HG03103 (cell line): Measurements from ENCODE around the gene ADGRB3.

Experiments used
- ATAC-seq: cut with Tn5 transposase; IDR thresholded peaks from one replicate; pipeline ENCODE4 v1.9.1; 2021; ENCODE audit warnings: low read depth; ENCODE audit not compliant: unreplicated experiment

The ADGRB3 gene

GRCh38 chr6:69012211-69012610, 377.1 kb downstream of the ADGRB3 start:
- ATAC-seq = no peak

- ATAC-seq = no peak
Observed at GRCh38 chr6:69012876-69013275, 377.8 kb downstream of the ADGRB3 start.

GRCh38 chr6:69018906-69019305, 383.8 kb downstream of the ADGRB3 start:
- no peak for ATAC-seq

GRCh38 chr6:69019832-69020231, 384.8 kb downstream of the ADGRB3 start:
- ATAC-seq = no peak

GRCh38 chr6:69022993-69023392, 387.9 kb downstream of the ADGRB3 start:
- ATAC-seq = no peak

- ATAC-seq = no peak
Observed at GRCh38 chr6:69026243-69026642, 391.2 kb downstream of the ADGRB3 start.

- ATAC-seq = no peak
Observed at GRCh38 chr6:69026715-69027114, 391.6 kb downstream of the ADGRB3 start.

DNA sequence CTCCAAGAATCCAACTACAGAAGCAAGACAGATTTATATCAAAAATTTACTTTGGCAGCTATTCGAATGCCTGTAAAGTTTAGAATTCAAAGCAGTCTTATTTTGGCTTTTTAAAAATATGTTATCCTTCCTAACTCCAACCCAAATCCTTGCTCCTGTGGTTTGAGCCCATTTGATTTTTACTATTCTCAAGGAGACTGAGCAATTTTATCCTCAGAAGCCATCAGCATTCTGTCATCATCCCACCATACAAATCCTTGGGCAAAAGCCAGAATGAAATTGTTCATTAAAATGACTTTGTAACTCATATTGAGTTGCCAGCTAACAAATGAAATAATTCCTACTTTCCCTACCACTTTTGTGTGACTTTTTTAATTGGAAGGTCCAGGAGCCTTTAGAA, 392.8 kb downstream of the ADGRB3 start:
- no peak for ATAC-seq

DNA sequence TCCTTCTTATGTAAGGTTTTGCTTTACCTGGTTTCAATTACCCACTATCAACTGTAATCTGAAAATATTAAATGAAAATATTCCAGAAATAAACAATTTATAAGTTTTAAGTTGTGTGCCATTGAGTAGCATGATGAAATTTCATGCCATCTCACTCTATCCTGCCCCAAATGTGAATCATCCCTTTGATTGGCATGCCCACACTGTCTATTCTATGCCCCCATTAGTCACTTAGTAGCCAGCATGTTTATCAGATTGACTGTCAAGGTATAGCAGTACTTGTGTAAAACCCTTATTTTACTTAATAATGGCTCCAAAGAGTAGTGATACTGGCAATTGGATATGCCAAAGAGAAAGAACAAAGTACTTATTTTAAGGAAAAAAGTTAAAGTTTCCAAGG, 403.8 kb downstream of the ADGRB3 start:
- ATAC-seq = no peak

GRCh38 chr6:69042297-69042696, 407.2 kb downstream of the ADGRB3 start:
- ATAC-seq = no peak

DNA sequence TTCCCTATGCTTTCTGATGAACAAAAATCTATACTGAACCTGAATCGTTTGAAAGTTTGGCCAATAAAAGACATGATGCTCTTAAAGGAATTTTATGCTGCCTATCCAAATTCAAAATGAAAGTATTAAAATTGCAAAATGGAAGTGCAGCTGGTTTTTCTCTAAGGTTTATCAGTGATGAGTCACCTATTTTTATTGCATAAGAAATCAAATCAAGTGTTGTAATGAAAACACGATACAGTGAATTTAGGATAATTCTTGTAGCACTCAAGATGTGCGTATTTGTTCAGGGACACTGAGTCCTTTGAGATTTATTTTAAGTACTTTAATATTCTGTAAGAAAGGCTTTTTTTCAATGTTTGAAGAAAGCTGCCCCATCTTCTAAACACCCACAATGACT, 409.5 kb downstream of the ADGRB3 start:
- ATAC-seq = no peak

GRCh38 chr6:69059413-69059812, 424.3 kb downstream of the ADGRB3 start:
- no peak for ATAC-seq

DNA sequence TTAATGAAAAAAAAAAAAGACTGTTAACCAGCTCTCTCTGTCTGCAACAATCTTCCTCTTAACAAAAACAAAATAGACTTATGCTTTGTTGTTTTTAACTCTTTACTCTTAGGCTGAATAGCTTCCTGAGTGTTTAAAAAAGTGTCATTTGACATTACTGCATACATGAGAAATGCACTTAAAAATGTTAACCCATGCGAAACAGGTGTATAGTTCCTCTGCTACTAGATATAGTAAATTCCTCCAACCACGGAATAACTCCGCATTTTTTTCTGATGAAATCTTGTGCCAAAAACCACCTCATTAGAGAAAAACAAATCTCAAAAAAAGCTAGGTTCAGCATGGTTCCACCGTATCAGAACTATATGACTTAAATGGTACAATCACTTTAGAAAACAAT, 426.0 kb downstream of the ADGRB3 start:
- no peak for ATAC-seq

- no peak for ATAC-seq
Observed at GRCh38 chr6:69063401-69063800, 428.3 kb downstream of the ADGRB3 start.

- ATAC-seq = no peak
Observed at GRCh38 chr6:69064226-69064625, 429.1 kb downstream of the ADGRB3 start.

- no peak for ATAC-seq
Observed at GRCh38 chr6:69069881-69070280, 434.8 kb downstream of the ADGRB3 start.

DNA sequence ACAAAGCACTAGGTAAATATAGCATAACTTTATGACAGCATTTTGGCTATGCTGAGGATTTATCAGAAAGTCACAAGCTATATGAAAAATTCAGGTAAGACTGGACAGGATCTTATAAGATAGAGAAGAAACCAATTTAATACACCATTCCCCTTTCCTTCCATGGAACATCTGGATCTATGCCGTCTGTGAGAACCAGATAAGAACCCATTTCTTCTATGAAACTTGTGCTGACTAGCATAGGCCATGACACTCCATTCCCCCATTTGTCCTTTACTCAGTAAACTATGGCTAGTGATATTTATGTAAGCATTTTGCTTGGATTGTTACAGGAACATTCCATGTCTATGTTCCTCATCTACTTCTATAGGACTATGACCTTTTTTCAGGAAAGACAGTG, 437.7 kb downstream of the ADGRB3 start:
- ATAC-seq = no peak

DNA sequence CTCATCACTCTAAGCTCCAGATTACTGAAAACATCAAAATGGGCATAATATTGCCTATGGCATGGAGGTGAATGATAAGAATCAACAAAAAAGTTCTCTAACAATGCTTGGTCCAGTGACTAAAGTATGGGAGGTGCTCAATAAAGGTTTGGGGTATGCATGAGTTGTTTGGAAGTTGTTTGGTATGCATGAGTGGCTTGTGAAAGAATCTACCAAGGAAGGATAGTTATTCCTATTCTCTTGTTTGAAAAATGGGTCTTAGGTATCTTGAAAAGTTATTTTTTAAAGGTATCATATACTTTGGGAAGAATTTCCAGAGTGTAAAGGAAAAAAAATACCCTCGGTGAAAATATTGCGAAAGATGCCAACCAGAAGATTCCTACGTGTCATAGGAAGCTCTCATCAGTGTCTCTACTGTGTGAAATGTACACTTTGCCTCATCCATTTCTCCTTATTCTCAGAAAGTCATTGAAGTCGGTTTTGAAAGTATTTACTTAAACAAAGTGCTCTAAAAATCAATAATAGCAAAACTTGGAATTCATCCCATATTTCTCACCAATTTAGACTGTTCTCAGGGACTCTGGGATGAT, 449.8 kb downstream of the ADGRB3 start:
- ATAC-seq = no peak

- ATAC-seq = no peak
Observed at GRCh38 chr6:69086689-69087088, 451.6 kb downstream of the ADGRB3 start.

DNA sequence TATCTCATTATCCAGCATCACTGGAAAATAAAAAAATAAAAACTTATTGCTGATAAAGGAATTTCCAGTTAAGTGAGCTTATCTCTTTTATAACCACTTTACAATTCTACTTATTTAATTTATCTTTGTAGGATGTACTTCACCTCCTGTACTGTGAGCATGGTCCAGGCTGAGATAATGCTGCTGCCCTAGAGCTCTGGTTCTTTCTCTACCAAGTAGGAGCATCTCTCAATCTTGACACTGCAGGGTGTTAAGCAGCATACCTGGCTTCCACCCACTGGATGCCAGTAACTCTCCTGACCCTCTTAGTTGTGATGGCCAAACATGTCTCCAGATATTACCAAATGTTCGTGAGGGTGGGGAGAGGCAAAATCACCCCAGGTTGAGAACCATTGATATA, 454.5 kb downstream of the ADGRB3 start:
- ATAC-seq = no peak

- no peak for ATAC-seq
Observed at GRCh38 chr6:69090132-69090531, 455.1 kb downstream of the ADGRB3 start.

GRCh38 chr6:69096681-69097080, 461.6 kb downstream of the ADGRB3 start:
- no peak for ATAC-seq

DNA sequence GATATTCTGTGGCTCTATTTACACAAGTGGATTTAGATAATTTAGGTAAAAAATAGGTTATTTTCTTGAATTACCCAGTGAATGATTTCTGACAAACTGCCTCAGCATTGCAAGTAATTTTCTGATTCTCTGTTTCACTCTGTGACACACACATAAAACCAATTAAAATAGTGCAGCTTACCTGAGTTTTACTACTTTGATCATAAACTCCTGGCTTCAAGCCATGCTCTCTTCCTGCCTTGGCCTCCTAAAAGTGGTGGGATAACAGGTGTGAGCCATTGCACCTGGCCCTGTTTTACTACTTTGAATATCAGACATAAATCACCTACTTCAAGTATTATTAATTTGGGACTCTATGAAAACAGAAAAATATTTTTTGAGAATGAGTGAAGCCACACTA, 462.9 kb downstream of the ADGRB3 start:
- no peak for ATAC-seq
